Tibial nerve (tissue), 4 donors: ENCODE data around the gene RYR1. TPM values are rescaled to one million over a fixed set of nuclear protein-coding genes. Genes with fewer than 3 reads are reported as not detected.

Experiments
- DNase-seq, 2 donors: peaks; one replicate each; pipeline ENCODE4 v3.0.0-alpha.2; 2019; ENCODE audit warnings: low spot score in 2 of 2
- H3K27ac ChIP-seq, 4 donors: fragments of 200-600 bp; sonication (generic) in 3 of 4; one replicate each; pipeline ENCODE4 v1.5.1; 2017 to 2019; ENCODE audit warnings: mild to moderate bottlenecking in 1 of 4
- H3K27me3 ChIP-seq, 2 donors: fragments of 200-600 bp; sonication (generic) in 1 of 2; one replicate each; pipeline versions ENCODE4 v1.5.1 to v1.6.0; 2017 to 2019
- H3K36me3 ChIP-seq, 3 donors: fragments of 200-600 bp; sonication (generic); one replicate each; pipeline ENCODE4 v1.5.1; 2018 to 2019
- H3K4me1 ChIP-seq, 4 donors: fragments of 200-600 bp; sonication (generic) in 3 of 4; one replicate each; pipeline ENCODE4 v1.5.1; 2017 to 2019
- H3K4me3 ChIP-seq, 4 donors: fragments of 200-600 bp; sonication (generic) in 3 of 4; one replicate each; pipeline ENCODE4 v1.5.1; 2017 to 2019; ENCODE audit warnings: mild to moderate bottlenecking in 1 of 4, moderate library complexity in 1 of 4
- H3K9me3 ChIP-seq, 4 donors: fragments of 200-600 bp; sonication (generic) in 3 of 4; one replicate each; pipeline ENCODE4 v1.5.1; 2017 to 2019
- CTCF ChIP-seq, 5 experiments: fragments of 200-600 bp in 3 of 5; fragments of 450-650 bp in 2 of 5; sonication (generic) in 3 of 5; IDR thresholded peaks; one replicate each; pipeline ENCODE4 v1.5.1; 2016 to 2019; ENCODE audit warnings: antibody characterized with exemption in 5 of 5, mild to moderate bottlenecking in 3 of 5, moderate library complexity in 2 of 5
- EP300 ChIP-seq, 2 donors: sonication (generic); formaldehyde crosslinking; IDR thresholded peaks; one replicate each; pipeline ENCODE4 v1.6.1; 2017; ENCODE audit warnings: antibody characterized with exemption in 2 of 2, mild to moderate bottlenecking in 1 of 2
- POLR2A ChIP-seq, 2 donors: fragments of 450-650 bp; IDR thresholded peaks; one replicate each; pipeline ENCODE4 v1.6.1; 2017; ENCODE audit warnings: antibody characterized with exemption in 2 of 2, mild to moderate bottlenecking in 2 of 2, moderate library complexity in 2 of 2
- WGBS, 2 donors: methylation state at CpG; one replicate each; pipeline ENCODE4 v1.1.5; 2018; 5-methylcytosine and 5-hydroxymethylcytosine counted together
- total RNA-seq, 4 donors: library from RNA; depleted of rRNA; stranded (reverse); fragments of >200 nt; gene quantifications; one replicate each; pipeline ENCODE4 v1.1.0, GENCODE V29; 2016

The RYR1 gene
- total RNA-seq, 4 donors from 2014 or later, result 5.7 to 18.1 (median 12.0) TPM

- no peak overlapping the region for H3K27ac ChIP-seq
- H3K9me3 ChIP-seq, result no peaks in the 10 kb centered on the region
- 87 to 90% methylated on average over 11 of the region's 11 CpGs for WGBS, 2 donors
- no peak for DNase-seq
- TF ChIP-seq POLR2A (IDR thresholded peaks at IDR 0.05) (no peak), EP300 (IDR thresholded peaks at IDR 0.05) (no peak), CTCF (IDR thresholded peaks at IDR 0.05) (no peak)
- H3K4me3 ChIP-seq, result no peak overlapping the region
- H3K36me3 ChIP-seq, result no peaks in the 10 kb centered on the region
- no peaks in the 10 kb centered on the region for H3K4me1 ChIP-seq
- H3K27me3 ChIP-seq, result no peaks in the 10 kb centered on the region
These were observed 72.9 kb downstream of the RYR1 start for GRCh38 chr19:38506375-38506722.

GRCh38 chr19:38506723-38507550 is 73.4 kb downstream of the RYR1 start:
- Histone ChIP-seq H3K4me3 (no peak overlapping the region), H3K27ac (no peak overlapping the region), H3K9me3 (no peaks in the 10 kb centered on the region), H3K27me3 (no peaks in the 10 kb centered on the region), H3K4me1 (no peaks in the 10 kb centered on the region), H3K36me3 (no peaks in the 10 kb centered on the region)
- TF ChIP-seq POLR2A (IDR thresholded peaks at IDR 0.05) (no peak), EP300 (IDR thresholded peaks at IDR 0.05) (no peak), CTCF (IDR thresholded peaks at IDR 0.05) (no peak)
- 39 to 63% methylated on average over 35 of the region's 35 CpGs for WGBS, 2 donors
- peak in 1 of 2 donors; percentile 62 for DNase-seq

DNA sequence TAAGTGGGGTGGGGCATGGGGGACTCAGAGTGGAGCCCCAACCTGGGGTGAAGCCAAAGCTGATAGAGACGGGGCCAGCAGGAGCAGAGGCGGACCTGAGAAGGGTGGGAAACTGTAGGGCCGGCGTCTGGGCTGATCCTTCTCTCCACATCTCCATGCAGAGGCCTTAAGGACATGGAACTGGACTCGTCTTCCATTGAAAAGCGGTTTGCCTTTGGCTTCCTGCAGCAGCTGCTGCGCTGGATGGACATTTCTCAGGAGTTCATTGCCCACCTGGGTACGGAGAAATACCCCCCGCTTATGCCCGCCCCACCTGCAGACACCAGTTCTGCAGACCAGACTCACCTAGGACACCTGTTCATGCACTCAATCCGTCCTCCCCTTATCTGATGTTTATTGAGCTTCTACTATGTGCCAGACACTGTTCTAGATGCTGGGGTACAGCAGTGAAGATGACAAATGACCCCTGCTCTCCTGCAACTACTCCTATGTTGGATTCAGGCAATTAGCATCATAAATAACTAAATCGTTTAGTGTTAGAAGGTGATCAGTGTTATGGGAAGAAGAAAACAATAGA is 74.1 kb downstream of the RYR1 start:
- no peak for TF ChIP-seq POLR2A (IDR thresholded peaks at IDR 0.05)
- no peak for TF ChIP-seq CTCF (IDR thresholded peaks at IDR 0.05)
- no peak for TF ChIP-seq EP300 (IDR thresholded peaks at IDR 0.05)
- H3K4me1 ChIP-seq, result no peaks in the 10 kb centered on the region
- 65 to 81% methylated on average over 12 of the region's 12 CpGs for WGBS, 2 donors
- H3K4me3 ChIP-seq, result no peak overlapping the region
- no peaks in the 10 kb centered on the region for H3K36me3 ChIP-seq
- no peak for DNase-seq
- H3K9me3 ChIP-seq, result no peaks in the 10 kb centered on the region
- H3K27me3 ChIP-seq, result no peaks in the 10 kb centered on the region
- H3K27ac ChIP-seq, result no peak overlapping the region

DNA sequence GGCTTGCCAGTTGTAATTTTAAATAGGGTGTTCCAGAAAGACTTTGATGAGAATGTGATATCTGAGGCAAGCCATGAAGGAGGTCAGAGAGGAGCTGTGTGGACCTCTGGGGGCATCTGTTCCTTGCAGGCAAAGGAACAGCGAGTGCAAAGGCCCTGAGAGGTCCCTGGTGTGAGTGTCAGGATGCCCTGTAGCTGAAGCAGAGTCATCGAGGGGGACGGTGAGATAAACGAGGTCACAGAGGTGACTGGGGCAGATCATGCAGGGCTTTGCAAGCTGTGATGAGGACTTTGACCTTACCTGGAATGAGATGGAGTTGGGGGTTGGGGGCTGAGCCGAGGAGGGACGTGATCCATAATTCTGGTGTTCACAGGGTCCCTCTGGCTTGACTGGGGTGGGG is 75.0 kb downstream of the RYR1 start:
- WGBS, 2 donors, result 60 to 66% methylated on average over 6 of the region's 6 CpGs
- DNase-seq, result no peak

More for the DNA sequence above, 75.0 kb downstream of the RYR1 start:
- no peak overlapping the region for H3K27ac ChIP-seq
- TF ChIP-seq EP300 (IDR thresholded peaks at IDR 0.05), result no peak
- no peak for TF ChIP-seq POLR2A (IDR thresholded peaks at IDR 0.05)
- TF ChIP-seq CTCF (IDR thresholded peaks at IDR 0.05), result no peak
- H3K27me3 ChIP-seq, result no peaks in the 10 kb centered on the region
- H3K4me1 ChIP-seq, result no peaks in the 10 kb centered on the region
- H3K36me3 ChIP-seq, result no peaks in the 10 kb centered on the region
- no peak overlapping the region for H3K4me3 ChIP-seq
- no peaks in the 10 kb centered on the region for H3K9me3 ChIP-seq
